GM21717 (cell line): ENCODE measurements around the gene EIF2A.
"Not testable (repeated sequence)": the region's sequence is repeated elsewhere in the genome, so short reads cannot be mapped to it uniquely, and the experiment has no call there.

ENCODE experiments used
- ATAC-seq: cut with Tn5 transposase; IDR thresholded peaks from one replicate; pipeline ENCODE4 v1.9.1; 2021; ENCODE audit warnings: mild to moderate bottlenecking, moderate library complexity; ENCODE audit not compliant: unreplicated experiment

The EIF2A gene

GRCh38 chr3:150600647-150601530 is 54.3 kb downstream of the EIF2A start:
- not testable (repeated sequence) for ATAC-seq

- peak; percentile 18 for ATAC-seq
Observed at GRCh38 chr3:150602426-150603152, 56.0 kb downstream of the EIF2A start.

GRCh38 chr3:150603153-150603979 is 56.8 kb downstream of the EIF2A start, which contains the start of gene SELENOT:
SELENOT (plus strand) TSS chr3:150603321; CDS start chr3:150603363, 42 bp downstream.
- ATAC-seq, result peak; percentile 55

- no peak for ATAC-seq
Observed at GRCh38 chr3:150603980-150604319, 57.4 kb downstream of the EIF2A start.

- ATAC-seq, result no peak
Observed at GRCh38 chr3:150605998-150606641, 59.5 kb downstream of the EIF2A start.

- no peak for ATAC-seq
Observed at GRCh38 chr3:150607267-150608065, 60.9 kb downstream of the EIF2A start.

- no peak for ATAC-seq
Observed at GRCh38 chr3:150609988-150610387, 63.4 kb downstream of the EIF2A start.

- no peak for ATAC-seq
Observed at GRCh38 chr3:150610785-150611184, 64.2 kb downstream of the EIF2A start.

GRCh38 chr3:150611666-150612065 is 65.1 kb downstream of the EIF2A start:
- ATAC-seq, result no peak

GRCh38 chr3:150612494-150612893 is 65.9 kb downstream of the EIF2A start:
- ATAC-seq, result no peak

- no peak for ATAC-seq
Observed at GRCh38 chr3:150613034-150613433, 66.4 kb downstream of the EIF2A start.

GRCh38 chr3:150613709-150614480 is 67.3 kb downstream of the EIF2A start:
- ATAC-seq, result no peak

GRCh38 chr3:150620002-150620689 is 73.6 kb downstream of the EIF2A start:
- ATAC-seq, result no peak

GRCh38 chr3:150622955-150623354 is 76.4 kb downstream of the EIF2A start:
- not testable (repeated sequence) for ATAC-seq

- no peak for ATAC-seq
Observed at GRCh38 chr3:150623945-150624344, 77.4 kb downstream of the EIF2A start.

GRCh38 chr3:150626148-150626930 is 79.8 kb downstream of the EIF2A start:
- no peak for ATAC-seq

- ATAC-seq, result no peak
Observed at GRCh38 chr3:150627557-150627956, 81.0 kb downstream of the EIF2A start.
